IPS-15b (cell line): ENCODE data around the gene MAML3.

Experiments used
- H3K27me3 ChIP-seq: one replicate; pipeline ENCODE4 v1.6.1; 2013; ENCODE audit warnings: low read length; ENCODE audit not compliant: control insufficient read depth, insufficient read depth
- H3K36me3 ChIP-seq: one replicate; pipeline ENCODE4 v1.6.1; 2013; ENCODE audit warnings: low read length; ENCODE audit not compliant: control insufficient read depth, insufficient read depth
- H3K4me1 ChIP-seq: one replicate; pipeline ENCODE4 v1.6.1; 2013; ENCODE audit warnings: mild to moderate bottlenecking, low read length; ENCODE audit not compliant: control insufficient read depth, insufficient read depth
- H3K4me3 ChIP-seq: one replicate; pipeline ENCODE4 v1.5.1; 2013; ENCODE audit warnings: low read depth, low read length
- H3K9ac ChIP-seq: one replicate; pipeline ENCODE4 v1.6.1; 2013; ENCODE audit warnings: low read depth, mild to moderate bottlenecking, low read length
- H3K9me3 ChIP-seq: one replicate; pipeline ENCODE4 v1.6.1; 2013; ENCODE audit warnings: mild to moderate bottlenecking, low read length; ENCODE audit not compliant: control insufficient read depth, insufficient read depth

MAML3 gene

DNA sequence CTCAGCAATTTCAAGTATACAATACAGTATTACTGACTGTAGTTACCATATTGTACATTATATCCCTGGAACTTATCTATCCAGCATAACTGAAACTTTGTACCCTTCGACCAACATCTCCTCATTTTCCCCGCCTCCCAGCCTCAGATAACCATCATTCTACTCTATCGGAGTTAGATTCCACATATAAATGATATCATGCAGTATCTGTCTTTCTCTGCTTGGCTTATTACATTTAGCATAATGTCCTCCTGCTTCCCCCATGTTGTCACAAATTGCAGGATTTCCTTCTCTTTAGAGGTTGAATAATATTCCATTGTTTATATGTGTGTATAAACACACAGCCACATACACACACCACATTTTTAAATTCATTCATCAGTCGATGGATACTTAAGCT lies 218.1 kb downstream of the MAML3 start:
- Histone ChIP-seq H3K9me3 (no peaks in the 10 kb centered on the region), H3K4me3 (no peak overlapping the region), H3K4me1 (peaks cover 3% of the 10 kb centered on the region), H3K9ac (no peak overlapping the region), H3K36me3 (no peaks in the 10 kb centered on the region), H3K27me3 (no peaks in the 10 kb centered on the region)

DNA sequence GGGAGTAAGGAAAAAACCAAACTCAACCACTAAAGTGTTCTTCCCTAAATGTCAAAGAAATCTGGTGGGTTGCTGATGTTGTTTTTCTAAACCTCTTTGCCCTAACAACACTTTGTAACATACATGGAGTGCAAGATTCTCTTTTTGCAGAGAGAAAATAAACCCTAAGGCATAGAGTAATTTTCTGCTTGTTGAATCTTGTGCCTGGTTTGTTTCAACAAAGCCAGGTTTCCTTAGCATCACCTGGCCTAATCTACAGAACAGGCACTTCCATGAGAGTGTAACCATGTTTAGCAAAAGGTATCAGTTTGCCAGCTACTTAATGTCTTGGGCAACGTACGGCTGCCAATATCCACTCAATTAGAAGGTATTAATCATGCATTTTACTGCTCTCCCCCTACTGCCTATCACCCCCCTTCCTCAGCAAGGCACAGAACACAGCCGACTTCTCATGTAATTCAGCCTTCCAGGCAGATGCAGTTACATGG lies 219.2 kb downstream of the MAML3 start:
- H3K27me3 ChIP-seq = no peaks in the 10 kb centered on the region
- no peak overlapping the region for H3K4me3 ChIP-seq

DNA sequence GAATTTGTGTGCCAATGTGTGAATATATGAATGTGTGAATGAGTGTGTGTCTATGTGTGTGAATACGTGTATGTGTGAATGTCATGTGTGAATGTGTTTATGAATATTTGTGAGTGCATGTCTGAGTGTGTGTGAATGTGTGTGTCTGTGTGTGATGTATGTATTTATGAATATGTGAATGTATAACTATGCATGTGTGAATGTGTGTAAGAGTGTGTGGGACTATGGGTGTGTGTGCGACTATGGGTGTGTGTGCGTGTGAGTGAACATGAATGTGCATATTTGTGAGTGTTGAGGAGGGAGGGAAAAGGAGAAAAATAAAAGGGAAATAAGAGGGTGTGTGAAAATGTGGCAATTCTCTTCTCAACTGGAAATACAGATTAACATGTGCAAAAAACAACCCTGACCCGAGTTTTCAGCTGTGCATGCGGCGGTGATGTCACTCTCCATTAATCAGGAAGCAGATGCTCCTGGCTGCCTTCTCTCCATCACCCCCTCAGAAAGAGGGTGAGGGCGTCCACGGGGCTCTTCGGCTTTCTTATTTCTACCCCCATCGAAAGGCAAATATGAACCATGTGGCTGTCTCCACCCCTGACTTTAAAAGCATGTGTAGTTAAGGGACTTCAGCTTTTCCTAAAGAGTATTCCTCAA lies 219.8 kb downstream of the MAML3 start:
- H3K4me1 ChIP-seq = peaks cover 3% of the 10 kb centered on the region
- H3K4me3 ChIP-seq = no peak overlapping the region
- no peak overlapping the region for H3K9ac ChIP-seq
- H3K27me3 ChIP-seq = no peaks in the 10 kb centered on the region
- H3K9me3 ChIP-seq = no peaks in the 10 kb centered on the region
- H3K36me3 ChIP-seq = no peaks in the 10 kb centered on the region

More for the DNA sequence above, 219.2 kb downstream of the MAML3 start:
- no peak overlapping the region for H3K9ac ChIP-seq
- peaks cover 3% of the 10 kb centered on the region for H3K4me1 ChIP-seq
- no peaks in the 10 kb centered on the region for H3K36me3 ChIP-seq
- no peaks in the 10 kb centered on the region for H3K9me3 ChIP-seq

DNA sequence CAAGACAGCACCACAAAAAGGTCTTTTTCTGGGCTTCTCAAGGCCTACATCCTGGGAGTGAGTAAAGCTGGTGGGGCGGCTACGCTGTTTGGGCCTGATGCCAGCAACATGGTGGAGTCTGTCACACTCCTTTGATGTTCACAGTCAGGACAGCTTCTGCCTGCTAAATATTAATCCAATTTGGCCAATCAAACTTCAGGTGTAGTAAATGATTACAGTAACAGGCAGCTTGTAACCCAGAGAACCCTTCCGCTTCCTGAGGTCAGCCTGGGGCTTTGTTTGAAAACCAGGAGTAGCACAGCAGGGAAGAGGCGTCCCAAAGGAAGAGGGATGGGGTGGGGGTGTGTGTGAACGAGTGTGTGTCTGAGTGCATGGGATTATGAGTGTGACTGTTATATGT lies 220.4 kb downstream of the MAML3 start:
- peaks cover 3% of the 10 kb centered on the region for H3K4me1 ChIP-seq
- H3K9ac ChIP-seq = no peak overlapping the region
- no peaks in the 10 kb centered on the region for H3K9me3 ChIP-seq
- no peak overlapping the region for H3K4me3 ChIP-seq
- no peaks in the 10 kb centered on the region for H3K36me3 ChIP-seq
- no peaks in the 10 kb centered on the region for H3K27me3 ChIP-seq

DNA sequence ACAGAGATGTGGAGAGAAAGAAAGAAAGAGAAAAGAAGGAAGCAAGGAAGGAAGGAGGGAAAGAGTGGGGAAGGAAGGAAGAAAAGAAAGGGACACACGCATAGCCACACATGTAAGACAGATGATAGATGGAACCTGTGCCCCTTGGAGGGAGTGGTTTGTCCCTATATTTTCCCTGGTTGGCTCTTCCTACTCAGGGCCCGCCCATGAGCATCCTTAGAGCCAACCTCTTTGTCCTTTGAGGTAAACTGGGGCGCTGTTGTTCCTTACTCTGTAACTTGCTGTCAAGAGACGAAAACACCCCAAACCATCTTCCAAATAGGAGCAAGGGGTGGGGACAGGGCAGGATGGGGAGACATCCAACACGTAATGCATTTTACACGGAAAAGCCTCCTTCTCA lies 220.9 kb downstream of the MAML3 start:
- Histone ChIP-seq H3K9me3 (no peaks in the 10 kb centered on the region), H3K4me3 (no peak overlapping the region), H3K9ac (no peak overlapping the region), H3K36me3 (no peaks in the 10 kb centered on the region), H3K27me3 (no peaks in the 10 kb centered on the region), H3K4me1 (peaks cover 3% of the 10 kb centered on the region)

DNA sequence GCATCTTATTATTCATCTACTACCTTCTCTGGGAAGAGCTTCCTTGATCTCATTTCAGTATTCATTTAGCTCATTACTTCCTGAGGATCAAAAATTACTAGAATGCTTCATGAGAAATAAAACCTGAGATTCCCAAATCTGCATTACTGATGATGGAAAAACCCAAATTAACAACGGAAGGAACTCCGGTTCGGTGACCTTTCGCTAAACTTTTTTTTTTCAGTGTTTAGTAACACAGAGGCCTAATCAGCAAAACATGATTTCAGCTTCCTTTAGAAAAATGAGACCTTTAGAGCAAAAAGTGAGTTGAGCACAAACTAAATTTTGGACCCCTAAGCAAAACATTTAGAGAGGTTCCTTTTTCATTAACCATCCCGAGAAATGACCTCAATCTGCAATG lies 229.2 kb downstream of the MAML3 start:
- no peaks in the 10 kb centered on the region for H3K9me3 ChIP-seq
- no peak overlapping the region for H3K9ac ChIP-seq
- H3K36me3 ChIP-seq = no peaks in the 10 kb centered on the region
- H3K4me1 ChIP-seq = peaks cover 11% of the 10 kb centered on the region
- peaks cover 12% of the 10 kb centered on the region for H3K27me3 ChIP-seq
- H3K4me3 ChIP-seq = no peak overlapping the region

DNA sequence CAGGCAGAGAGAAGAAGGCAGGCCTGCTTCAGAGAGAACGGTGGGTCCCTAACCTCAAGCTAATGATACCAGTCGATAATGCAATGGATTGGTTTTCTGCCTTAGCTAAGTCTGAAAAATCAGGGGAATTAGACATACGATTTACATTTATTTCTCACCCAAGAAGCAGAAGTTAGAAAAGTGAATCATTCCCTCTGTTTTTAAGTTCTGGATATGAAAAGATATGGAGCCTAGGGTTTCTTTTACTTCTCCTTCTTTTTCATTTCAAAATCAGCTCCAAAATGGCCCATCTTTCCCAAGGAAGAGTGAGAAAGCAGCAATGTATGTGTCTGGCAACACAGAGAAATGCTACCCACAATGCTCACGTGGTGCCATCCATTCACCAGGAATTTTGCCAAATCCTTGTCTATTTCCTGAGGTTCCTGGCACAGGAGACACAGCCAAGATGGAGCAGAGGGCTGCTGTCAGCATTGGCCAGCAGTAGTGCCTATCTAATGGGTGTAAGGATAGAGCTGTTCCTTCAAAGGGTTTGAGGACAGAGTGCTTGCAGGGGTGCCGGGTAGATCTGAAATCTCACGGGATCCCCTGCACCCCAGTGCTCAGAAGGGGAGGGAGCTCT lies 231.5 kb downstream of the MAML3 start:
- peaks cover 12% of the 10 kb centered on the region for H3K27me3 ChIP-seq
- H3K9ac ChIP-seq = no peak overlapping the region
- no peaks in the 10 kb centered on the region for H3K36me3 ChIP-seq
- no peaks in the 10 kb centered on the region for H3K9me3 ChIP-seq
- H3K4me3 ChIP-seq = no peak overlapping the region
- H3K4me1 ChIP-seq = peaks cover 11% of the 10 kb centered on the region

DNA sequence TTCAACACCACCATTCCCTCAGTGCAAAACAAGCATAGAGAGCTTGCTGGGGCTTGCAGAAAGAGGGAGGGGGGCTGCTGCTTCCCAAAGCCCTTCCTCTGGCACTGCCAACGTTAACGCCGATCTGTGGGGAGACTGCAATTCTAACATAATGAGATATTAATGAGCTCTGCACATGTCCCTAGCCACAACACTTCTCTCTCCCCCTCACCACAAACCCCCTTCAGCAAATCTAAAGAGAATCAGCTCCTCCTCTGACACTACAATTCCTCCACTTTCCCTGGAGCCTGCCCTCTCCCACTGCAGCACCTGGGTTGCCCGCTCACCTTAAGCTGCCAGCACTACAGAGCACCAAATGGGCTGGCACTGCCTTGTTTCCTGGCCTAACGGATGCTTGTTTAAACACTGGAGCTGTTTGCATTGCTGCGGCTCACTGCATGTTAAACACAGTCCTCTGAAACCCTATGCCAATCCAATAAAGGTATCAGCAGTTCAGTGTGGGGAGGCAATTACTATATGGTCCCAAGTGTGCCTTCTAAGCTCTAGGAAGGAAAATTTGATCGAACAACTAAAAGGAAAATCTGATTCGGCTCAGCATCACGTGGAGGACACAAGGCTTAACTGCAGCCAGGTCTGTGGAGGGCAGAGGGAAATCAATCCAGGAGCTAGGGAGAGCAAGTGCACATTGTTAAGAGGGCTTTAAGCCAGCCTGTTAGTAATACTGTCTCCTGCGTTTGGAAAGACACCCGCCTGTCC lies 232.4 kb downstream of the MAML3 start:
- no peak overlapping the region for H3K9ac ChIP-seq
- peaks cover 12% of the 10 kb centered on the region for H3K27me3 ChIP-seq
- H3K4me3 ChIP-seq = no peak overlapping the region
- H3K4me1 ChIP-seq = peaks cover 11% of the 10 kb centered on the region
- no peaks in the 10 kb centered on the region for H3K36me3 ChIP-seq
- H3K9me3 ChIP-seq = no peaks in the 10 kb centered on the region

DNA sequence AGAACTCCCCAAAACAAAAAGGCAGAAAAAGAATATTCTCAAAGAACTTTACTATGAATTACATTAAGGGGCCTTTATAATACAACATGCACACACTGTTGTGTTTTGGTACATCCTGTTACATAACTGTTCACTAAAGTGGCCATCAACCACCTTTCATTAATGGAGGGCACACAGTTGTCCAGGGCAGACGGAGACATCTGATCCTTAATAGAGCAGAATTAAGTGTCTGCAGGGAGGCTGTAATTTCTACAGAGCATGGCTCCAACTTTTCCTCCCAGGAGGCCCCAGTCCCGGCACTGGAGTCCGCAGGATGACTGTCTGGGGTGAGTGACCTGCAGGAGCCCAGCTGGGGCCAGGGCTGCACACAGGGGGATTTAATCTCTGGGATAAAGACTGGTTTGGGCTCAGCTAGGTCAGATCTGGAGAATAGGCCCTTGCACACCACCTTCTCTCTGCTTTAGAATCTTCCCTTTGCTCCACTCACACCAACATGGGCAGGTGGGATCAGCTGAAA lies 233.4 kb downstream of the MAML3 start:
- H3K4me1 ChIP-seq = peaks cover 11% of the 10 kb centered on the region
- no peak overlapping the region for H3K9ac ChIP-seq
- H3K4me3 ChIP-seq = no peak overlapping the region
- H3K27me3 ChIP-seq = peaks cover 12% of the 10 kb centered on the region
- H3K9me3 ChIP-seq = no peaks in the 10 kb centered on the region
- H3K36me3 ChIP-seq = no peaks in the 10 kb centered on the region

DNA sequence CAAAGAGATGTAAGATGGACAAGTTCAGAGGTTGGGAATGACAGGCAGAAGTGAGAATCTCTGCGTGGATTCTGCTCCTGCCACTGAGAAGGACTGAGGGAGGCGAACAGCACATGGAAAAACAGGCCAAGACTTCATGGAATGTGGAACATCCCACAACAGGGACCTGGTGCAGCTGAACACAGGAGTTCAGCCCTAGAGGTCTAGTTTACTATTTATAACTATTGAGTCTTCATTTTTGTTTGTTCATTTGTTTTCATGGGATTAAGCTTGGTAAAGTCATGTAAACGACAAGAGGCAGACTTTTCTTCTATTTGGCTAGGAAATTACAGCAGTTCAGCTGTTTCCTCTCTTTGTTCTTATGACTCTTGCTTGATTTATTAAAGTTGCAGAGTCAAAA lies 234.5 kb downstream of the MAML3 start:
- H3K9me3 ChIP-seq = no peaks in the 10 kb centered on the region

DNA sequence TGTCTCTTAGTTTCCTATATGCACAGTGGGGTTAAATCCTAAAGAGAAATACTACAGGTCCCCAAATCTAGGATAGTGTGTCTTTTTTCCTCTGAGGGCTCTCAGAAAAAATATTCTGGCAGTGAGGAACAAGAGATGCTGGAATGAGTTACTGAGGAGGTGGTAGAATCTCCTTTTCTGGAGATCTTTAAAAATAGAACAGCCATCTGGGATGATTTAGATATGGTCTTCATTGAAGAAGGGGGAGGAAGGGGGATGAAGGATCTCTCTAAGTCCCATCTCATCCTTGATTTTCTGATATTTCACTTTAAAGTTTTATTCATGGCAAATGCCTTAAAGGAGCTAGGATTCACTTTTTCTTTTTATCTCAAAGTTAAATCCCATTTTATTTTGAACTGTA lies 235.0 kb downstream of the MAML3 start:
- Histone ChIP-seq H3K4me1 (peaks cover 11% of the 10 kb centered on the region), H3K9me3 (no peaks in the 10 kb centered on the region), H3K27me3 (peaks cover 12% of the 10 kb centered on the region), H3K4me3 (no peak overlapping the region), H3K9ac (no peak overlapping the region), H3K36me3 (no peaks in the 10 kb centered on the region)

More for the DNA sequence above, 234.5 kb downstream of the MAML3 start:
- Histone ChIP-seq H3K4me1 (peaks cover 11% of the 10 kb centered on the region), H3K9ac (no peak overlapping the region), H3K27me3 (peaks cover 12% of the 10 kb centered on the region), H3K36me3 (no peaks in the 10 kb centered on the region), H3K4me3 (no peak overlapping the region)
